PFSK-1 (cell line): ENCODE measurements around the gene DHCR7.

Source experiments
- POLR2AphosphoS5 ChIP-seq: IDR thresholded peaks from 2 replicates; pipeline ENCODE4 v1.6.1; 2012; ENCODE audit warnings: low read depth, mild to moderate bottlenecking, control low read depth, low read length, moderate library complexity
- TF ChIP-seq, protein P1 (sequence below), 2 experiments: IDR thresholded peaks; 2 replicates each; pipeline versions ENCODE4 v1.6.1 to v1.8.0; 2011 to 2012; ENCODE audit warnings: low read depth in 2 of 2, low read length in 2 of 2, control low read depth in 1 of 2, inconsistent platforms in 1 of 2, mild to moderate bottlenecking in 1 of 2, moderate library complexity in 1 of 2; ENCODE audit not compliant: insufficient read depth in 1 of 2

DNA sequence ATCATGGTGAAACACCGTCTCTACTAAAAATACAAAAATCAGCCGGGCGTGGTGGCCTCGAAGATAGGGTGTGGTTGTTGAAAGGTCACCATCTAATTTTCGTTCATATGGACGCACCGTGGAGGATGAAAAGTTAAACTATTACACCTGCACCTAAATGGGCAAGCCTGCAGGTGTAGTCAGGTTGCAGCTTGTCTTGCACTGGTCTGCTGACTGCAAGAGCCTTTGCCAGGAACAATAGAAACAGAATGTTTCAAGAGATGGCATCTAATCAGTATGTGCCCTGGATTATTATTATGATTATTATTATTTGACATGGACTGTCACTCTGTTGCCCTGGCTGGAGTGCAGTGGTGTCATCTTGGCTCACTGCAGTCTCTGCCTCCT, 5.7 kb upstream of the DHCR7 start:
- TF ChIP-seq POLR2AphosphoS5, result no peak
- TF ChIP-seq, protein P1, sequence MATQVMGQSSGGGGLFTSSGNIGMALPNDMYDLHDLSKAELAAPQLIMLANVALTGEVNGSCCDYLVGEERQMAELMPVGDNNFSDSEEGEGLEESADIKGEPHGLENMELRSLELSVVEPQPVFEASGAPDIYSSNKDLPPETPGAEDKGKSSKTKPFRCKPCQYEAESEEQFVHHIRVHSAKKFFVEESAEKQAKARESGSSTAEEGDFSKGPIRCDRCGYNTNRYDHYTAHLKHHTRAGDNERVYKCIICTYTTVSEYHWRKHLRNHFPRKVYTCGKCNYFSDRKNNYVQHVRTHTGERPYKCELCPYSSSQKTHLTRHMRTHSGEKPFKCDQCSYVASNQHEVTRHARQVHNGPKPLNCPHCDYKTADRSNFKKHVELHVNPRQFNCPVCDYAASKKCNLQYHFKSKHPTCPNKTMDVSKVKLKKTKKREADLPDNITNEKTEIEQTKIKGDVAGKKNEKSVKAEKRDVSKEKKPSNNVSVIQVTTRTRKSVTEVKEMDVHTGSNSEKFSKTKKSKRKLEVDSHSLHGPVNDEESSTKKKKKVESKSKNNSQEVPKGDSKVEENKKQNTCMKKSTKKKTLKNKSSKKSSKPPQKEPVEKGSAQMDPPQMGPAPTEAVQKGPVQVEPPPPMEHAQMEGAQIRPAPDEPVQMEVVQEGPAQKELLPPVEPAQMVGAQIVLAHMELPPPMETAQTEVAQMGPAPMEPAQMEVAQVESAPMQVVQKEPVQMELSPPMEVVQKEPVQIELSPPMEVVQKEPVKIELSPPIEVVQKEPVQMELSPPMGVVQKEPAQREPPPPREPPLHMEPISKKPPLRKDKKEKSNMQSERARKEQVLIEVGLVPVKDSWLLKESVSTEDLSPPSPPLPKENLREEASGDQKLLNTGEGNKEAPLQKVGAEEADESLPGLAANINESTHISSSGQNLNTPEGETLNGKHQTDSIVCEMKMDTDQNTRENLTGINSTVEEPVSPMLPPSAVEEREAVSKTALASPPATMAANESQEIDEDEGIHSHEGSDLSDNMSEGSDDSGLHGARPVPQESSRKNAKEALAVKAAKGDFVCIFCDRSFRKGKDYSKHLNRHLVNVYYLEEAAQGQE (IDR thresholded peaks at IDR 0.05; ENCODE audit: insufficient read depth in 1 of 2, low read depth in 2 of 2, low read length in 2 of 2), result no peak
